Calu3 (cell line): ENCODE measurements around the gene ACVR1B. TPM values are rescaled to one million over a fixed set of nuclear protein-coding genes. Genes with fewer than 3 reads are reported as not detected.

Experiments used
- BruUV-seq: library from RNA; stranded (reverse); fragments of 400-500 nt; replicated peaks from 2 replicates; lab custom pipeline; 2021; lab: Mats Ljungman, UMichigan
- CTCF ChIA-PET: fragments of 300-600 bp; sonication (Branson Sonifier 250); formaldehyde crosslinking; loops from one replicate; lab custom pipeline; 2022; ENCODE audit warnings: antibody characterized with exemption; lab: Charles Lee
- DNase-seq: peaks from one replicate; pipeline ENCODE4 v3.0.0; 2022
- H3K27ac Mint-ChIP-seq: one replicate; pipeline ENCODE4 v1.8.0; 2022; ENCODE audit warnings: mixed read lengths; ENCODE audit not compliant: unreplicated experiment
- H3K27me3 Mint-ChIP-seq: one replicate; pipeline ENCODE4 v1.8.0; 2022; ENCODE audit warnings: mixed read lengths; ENCODE audit not compliant: unreplicated experiment
- H3K36me3 Mint-ChIP-seq: one replicate; pipeline ENCODE4 v1.8.0; 2022; ENCODE audit warnings: mild to moderate bottlenecking, moderate library complexity, mixed read lengths; ENCODE audit not compliant: insufficient read depth, unreplicated experiment
- H3K4me1 Mint-ChIP-seq: one replicate; pipeline ENCODE4 v1.8.0; 2022; ENCODE audit warnings: mild to moderate bottlenecking, low read depth, mixed read lengths; ENCODE audit not compliant: unreplicated experiment
- H3K4me3 Mint-ChIP-seq: one replicate; pipeline ENCODE4 v1.8.0; 2022; ENCODE audit warnings: mild to moderate bottlenecking, low read depth, moderate library complexity, mixed read lengths; ENCODE audit not compliant: unreplicated experiment
- H3K9me3 Mint-ChIP-seq: one replicate; pipeline ENCODE4 v1.8.0; 2022; ENCODE audit warnings: low read depth, mixed read lengths; ENCODE audit not compliant: unreplicated experiment
- intact Hi-C: fragments of 100-400 bp; cut with micrococcal nuclease; formaldehyde crosslinking; loops from one replicate; pipeline ENCODE4 v1.10.0; 2022; ENCODE audit not compliant: unreplicated experiment
- total RNA-seq: library from RNA; stranded (reverse); gene quantifications from 2 replicates; pipeline ENCODE4 v1.2.3, GENCODE V29; 2022
- TF ChIP-seq, protein P1 (sequence below): fragments of 200-600 bp; IDR thresholded peaks from one replicate; pipeline ENCODE4 v1.8.0; 2022; ENCODE audit warnings: antibody characterized with exemption; ENCODE audit not compliant: unreplicated experiment

Gene ACVR1B
- total RNA-seq, 1 experiment from 2014 or later: 16.3 TPM

- Mint-ChIP-seq H3K27me3 (no peaks in the 10 kb centered on the region), H3K9me3 (no peaks in the 10 kb centered on the region), H3K4me1 (peaks cover 51% of the 10 kb centered on the region), H3K36me3 (peaks cover 27% of the 10 kb centered on the region), H3K4me3 (no peak overlapping the region), H3K27ac (no peak overlapping the region)
- no peak for DNase-seq
- TF ChIP-seq, protein P1, sequence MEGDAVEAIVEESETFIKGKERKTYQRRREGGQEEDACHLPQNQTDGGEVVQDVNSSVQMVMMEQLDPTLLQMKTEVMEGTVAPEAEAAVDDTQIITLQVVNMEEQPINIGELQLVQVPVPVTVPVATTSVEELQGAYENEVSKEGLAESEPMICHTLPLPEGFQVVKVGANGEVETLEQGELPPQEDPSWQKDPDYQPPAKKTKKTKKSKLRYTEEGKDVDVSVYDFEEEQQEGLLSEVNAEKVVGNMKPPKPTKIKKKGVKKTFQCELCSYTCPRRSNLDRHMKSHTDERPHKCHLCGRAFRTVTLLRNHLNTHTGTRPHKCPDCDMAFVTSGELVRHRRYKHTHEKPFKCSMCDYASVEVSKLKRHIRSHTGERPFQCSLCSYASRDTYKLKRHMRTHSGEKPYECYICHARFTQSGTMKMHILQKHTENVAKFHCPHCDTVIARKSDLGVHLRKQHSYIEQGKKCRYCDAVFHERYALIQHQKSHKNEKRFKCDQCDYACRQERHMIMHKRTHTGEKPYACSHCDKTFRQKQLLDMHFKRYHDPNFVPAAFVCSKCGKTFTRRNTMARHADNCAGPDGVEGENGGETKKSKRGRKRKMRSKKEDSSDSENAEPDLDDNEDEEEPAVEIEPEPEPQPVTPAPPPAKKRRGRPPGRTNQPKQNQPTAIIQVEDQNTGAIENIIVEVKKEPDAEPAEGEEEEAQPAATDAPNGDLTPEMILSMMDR: no peak
- CTCF ChIA-PET: no interaction called here
- intact Hi-C loops: no loop called here
- no TSS peak for BruUV-seq
Measured at GRCh38 chr12:51955702-51956101, 4.2 kb downstream of the ACVR1B start.

- peaks cover 57% of the 10 kb centered on the region for H3K4me1 Mint-ChIP-seq
- H3K4me3 Mint-ChIP-seq: no peak overlapping the region
- CTCF ChIA-PET: no interaction called here
Measured at GRCh38 chr12:51958542-51958941, 7.0 kb downstream of the ACVR1B start.

GRCh38 chr12:51959211-51959610 lies 7.7 kb downstream of the ACVR1B start:
- Mint-ChIP-seq H3K4me3 (no peak overlapping the region), H3K27ac (no peak overlapping the region), H3K9me3 (no peaks in the 10 kb centered on the region), H3K27me3 (no peaks in the 10 kb centered on the region), H3K4me1 (peaks cover 51% of the 10 kb centered on the region), H3K36me3 (peaks cover 7% of the 10 kb centered on the region)
- intact Hi-C loops: no loop called here
- no peak for DNase-seq
- TF ChIP-seq, protein P1: no peak
- BruUV-seq: no TSS peak
- CTCF ChIA-PET: no interaction called here

More at GRCh38 chr12:51958542-51958941, 7.0 kb downstream of the ACVR1B start:
- Mint-ChIP-seq H3K27me3 (no peaks in the 10 kb centered on the region), H3K36me3 (peaks cover 7% of the 10 kb centered on the region), H3K27ac (no peak overlapping the region), H3K9me3 (no peaks in the 10 kb centered on the region)
- BruUV-seq: no TSS peak
- TF ChIP-seq, protein P1: no peak
- intact Hi-C loops: no loop called here
- no peak for DNase-seq

DNA sequence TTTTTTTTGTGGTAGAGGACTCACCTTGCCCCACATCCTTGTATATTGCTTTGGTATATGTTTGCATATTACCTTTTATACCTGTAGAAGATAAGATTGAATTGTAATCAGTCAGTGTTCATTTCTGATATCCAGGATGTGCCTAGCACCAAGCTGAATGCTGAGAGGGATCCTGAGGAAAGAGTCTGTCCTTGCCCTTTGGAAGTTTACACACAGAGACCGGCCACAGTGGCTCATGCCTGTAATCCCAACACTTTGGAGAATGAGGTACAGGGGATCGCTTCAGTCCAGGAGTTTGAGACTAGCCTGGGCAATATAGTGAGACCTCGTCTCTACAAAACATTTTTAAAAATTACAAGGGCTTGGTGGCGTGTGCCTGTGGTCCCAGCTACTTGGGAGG lies 8.4 kb downstream of the ACVR1B start:
- no peak for DNase-seq
- no peaks in the 10 kb centered on the region for H3K9me3 Mint-ChIP-seq
- TF ChIP-seq, protein P1: no peak
- no peaks in the 10 kb centered on the region for H3K27me3 Mint-ChIP-seq
- intact Hi-C loops: no loop called here
- peaks cover 45% of the 10 kb centered on the region for H3K4me1 Mint-ChIP-seq
- peaks cover 7% of the 10 kb centered on the region for H3K36me3 Mint-ChIP-seq
- BruUV-seq: no TSS peak
- no peak overlapping the region for H3K27ac Mint-ChIP-seq
- CTCF ChIA-PET: no interaction called here
- H3K4me3 Mint-ChIP-seq: no peak overlapping the region
